ENCODE results near the gene SLC31A2.

Gene SLC31A2

GRCh38 chr9:113187929-113188595, 37.3 kb downstream of the SLC31A2 start:
- no peak for DNase-seq

DNA sequence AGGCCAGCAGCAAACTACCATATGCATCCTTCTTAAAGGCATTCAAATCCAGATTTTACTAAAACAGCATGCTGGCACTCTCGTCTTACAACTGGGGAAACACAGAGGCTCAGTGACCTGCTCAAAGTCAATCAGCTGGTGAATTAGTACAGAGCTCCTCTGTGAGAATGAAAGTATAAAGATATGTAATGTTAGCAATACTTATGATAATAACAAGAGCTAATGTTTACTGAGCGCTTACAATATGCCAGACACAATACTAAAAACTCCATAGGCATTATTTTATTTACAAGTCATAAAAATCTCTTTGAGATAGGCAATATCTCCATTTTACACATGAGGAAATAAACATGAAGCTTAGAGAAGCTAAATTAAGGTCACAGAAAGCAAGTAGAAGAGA, 41.6 kb downstream of the SLC31A2 start:
- DNase-seq = no peak

DNA sequence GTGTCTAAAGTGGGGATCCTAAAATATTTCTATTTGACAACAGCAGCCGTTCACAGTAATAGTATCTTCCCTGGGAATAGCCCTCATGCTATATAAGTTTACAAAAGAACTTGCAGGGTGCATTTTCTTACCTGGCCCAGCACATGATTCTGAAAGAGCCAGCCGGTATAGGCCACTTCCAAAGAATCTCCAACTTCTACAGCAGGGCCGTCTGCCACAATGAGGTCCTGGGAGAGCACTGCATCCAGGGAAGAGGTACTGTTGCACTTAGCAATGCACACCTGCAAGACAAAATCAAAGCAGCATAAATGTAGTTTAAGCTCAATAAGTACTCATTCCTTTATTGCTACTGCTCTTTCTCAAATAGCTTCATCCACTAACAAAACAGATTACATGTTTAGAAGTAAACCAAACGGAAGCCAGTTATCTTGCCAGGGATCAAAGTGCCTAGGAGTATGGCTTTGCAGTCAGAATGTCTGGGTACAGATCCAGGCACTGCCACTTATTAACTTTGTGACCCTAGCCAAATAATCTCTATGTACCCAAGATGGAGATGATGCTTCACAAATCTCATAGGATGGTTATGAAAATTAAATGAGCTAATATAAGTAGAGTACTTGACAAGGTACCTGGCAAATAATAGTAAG, 49.0 kb downstream of the SLC31A2 start:
- no peak for DNase-seq

GRCh38 chr9:113205432-113205831, 54.6 kb downstream of the SLC31A2 start:
- DNase-seq = no peak

GRCh38 chr9:113205861-113206260, 55.1 kb downstream of the SLC31A2 start:
- no peak for DNase-seq

DNA sequence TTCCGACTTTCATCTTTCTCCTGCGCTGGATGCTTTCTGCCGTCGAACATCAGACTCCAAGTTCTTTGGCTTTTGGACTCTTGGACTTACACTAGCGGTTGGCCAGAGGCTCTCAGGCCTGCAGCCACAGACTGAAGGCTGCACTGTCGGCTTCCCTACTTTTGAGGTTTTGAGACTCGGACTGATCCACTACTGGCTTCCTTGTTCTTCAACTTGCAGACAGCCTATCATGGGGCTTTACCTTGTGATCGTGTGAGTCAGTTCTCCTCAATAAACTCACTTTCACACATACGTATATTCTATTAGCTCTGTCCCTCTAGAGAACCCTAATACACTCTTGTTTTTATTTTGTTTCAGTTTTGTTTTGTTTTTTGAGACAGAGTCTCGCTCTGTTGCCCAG, 60.0 kb downstream of the SLC31A2 start:
- no peak for DNase-seq
